ENCODE measurements around the gene KIAA0408.

DNA sequence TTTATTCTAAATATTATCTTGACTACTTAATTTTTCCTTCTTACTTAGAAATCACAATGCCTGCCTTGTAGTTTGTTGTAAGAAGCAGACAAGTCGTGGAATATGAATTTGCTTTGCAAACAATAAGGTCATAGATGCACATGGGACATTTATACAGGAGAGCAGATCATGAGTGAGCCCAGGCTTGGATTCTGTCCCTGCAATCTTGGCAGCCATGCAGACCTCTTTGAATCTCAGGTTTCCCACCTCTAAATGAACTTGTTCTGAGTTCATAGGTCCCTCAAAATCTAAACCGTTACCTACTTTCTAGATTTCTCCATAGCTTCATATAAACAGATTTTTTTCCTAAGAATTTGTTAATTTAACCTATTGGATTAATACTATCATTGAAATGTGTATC, 19.5 kb downstream of the KIAA0408 start:
- no peak for TF ChIP-seq POLR2A (IDR thresholded peaks at IDR 0.05)
- TF ChIP-seq, protein P1, sequence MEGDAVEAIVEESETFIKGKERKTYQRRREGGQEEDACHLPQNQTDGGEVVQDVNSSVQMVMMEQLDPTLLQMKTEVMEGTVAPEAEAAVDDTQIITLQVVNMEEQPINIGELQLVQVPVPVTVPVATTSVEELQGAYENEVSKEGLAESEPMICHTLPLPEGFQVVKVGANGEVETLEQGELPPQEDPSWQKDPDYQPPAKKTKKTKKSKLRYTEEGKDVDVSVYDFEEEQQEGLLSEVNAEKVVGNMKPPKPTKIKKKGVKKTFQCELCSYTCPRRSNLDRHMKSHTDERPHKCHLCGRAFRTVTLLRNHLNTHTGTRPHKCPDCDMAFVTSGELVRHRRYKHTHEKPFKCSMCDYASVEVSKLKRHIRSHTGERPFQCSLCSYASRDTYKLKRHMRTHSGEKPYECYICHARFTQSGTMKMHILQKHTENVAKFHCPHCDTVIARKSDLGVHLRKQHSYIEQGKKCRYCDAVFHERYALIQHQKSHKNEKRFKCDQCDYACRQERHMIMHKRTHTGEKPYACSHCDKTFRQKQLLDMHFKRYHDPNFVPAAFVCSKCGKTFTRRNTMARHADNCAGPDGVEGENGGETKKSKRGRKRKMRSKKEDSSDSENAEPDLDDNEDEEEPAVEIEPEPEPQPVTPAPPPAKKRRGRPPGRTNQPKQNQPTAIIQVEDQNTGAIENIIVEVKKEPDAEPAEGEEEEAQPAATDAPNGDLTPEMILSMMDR (IDR thresholded peaks at IDR 0.05), result no peak
